Measurements from ENCODE around the gene FAM78A. TPM values are rescaled to one million over a fixed set of nuclear protein-coding genes. Genes with fewer than 3 reads are reported as not detected.

The FAM78A gene
- total and polyA plus RNA-seq, 2 experiments from 2014 or later = 0.23 to 1.1 TPM

- Histone ChIP-seq H3K9me3 (ENCODE audit: low read depth) (no peaks in the 10 kb centered on the region), H3K27ac (no peak overlapping the region), H3K36me3 (ENCODE audit: low read depth) (no peaks in the 10 kb centered on the region), H3K9ac (no peak overlapping the region), H3K79me2 (ENCODE audit: insufficient read depth) (no peaks in the 10 kb centered on the region), H4K20me1 (ENCODE audit: insufficient read depth) (no peaks in the 10 kb centered on the region), H3K4me1 (ENCODE audit: insufficient read depth) (no peaks in the 10 kb centered on the region), H3K27me3 (replicated peaks; ENCODE audit: insufficient read depth) (peaks cover 30% of the 10 kb centered on the region), H3F3A (ENCODE audit: insufficient read depth) (no peaks in the 10 kb centered on the region), H3K4me3 (no peak overlapping the region), H2AFZ (no peak overlapping the region), H3K4me2 (ENCODE audit: unreplicated experiment) (no peak overlapping the region), H3K9me2 (ENCODE audit: insufficient read depth) (no peaks in the 10 kb centered on the region)
- TF ChIP-seq EZH2 (IDR thresholded peaks at IDR 0.05; ENCODE audit: insufficient read depth, poor library complexity, severe bottlenecking) = no peak
- TF ChIP-seq EZH2phosphoT487 (IDR thresholded peaks at IDR 0.05; ENCODE audit: insufficient read depth, low read depth) = no peak
- no peak for DNase-seq
- 63 to 64% methylated on average over 17 of the region's 17 CpGs for WGBS, 2 experiments (ENCODE audit: low coverage in 1 of 2, low lambda C conversion rate in 2 of 2, missing lambda C conversion rate in 2 of 2)
- in situ Hi-C loops (cut with MboI) = no loop called here
These were observed 5.0 kb upstream of the FAM78A start for GRCh38 chr9:131281119-131281965.

GRCh38 chr9:131280660-131281059 is 4.3 kb upstream of the FAM78A start:
- no peak overlapping the region for H3K4me2 ChIP-seq (ENCODE audit: unreplicated experiment)
- TF ChIP-seq EZH2 (IDR thresholded peaks at IDR 0.05; ENCODE audit: insufficient read depth, poor library complexity, severe bottlenecking) (no peak), EZH2phosphoT487 (IDR thresholded peaks at IDR 0.05; ENCODE audit: insufficient read depth, low read depth) (no peak)
- no peaks in the 10 kb centered on the region for H3K36me3 ChIP-seq (ENCODE audit: low read depth)
- no peaks in the 10 kb centered on the region for H3K4me1 ChIP-seq (ENCODE audit: insufficient read depth)
- in situ Hi-C loops (cut with MboI) = no loop called here
- H2AFZ ChIP-seq = no peak overlapping the region
- H3K9ac ChIP-seq = no peak overlapping the region
- no peaks in the 10 kb centered on the region for H3K9me2 ChIP-seq (ENCODE audit: insufficient read depth)
- peaks cover 30% of the 10 kb centered on the region for H3K27me3 ChIP-seq (replicated peaks; ENCODE audit: insufficient read depth)
- no peak overlapping the region for H3K4me3 ChIP-seq
- no peak for DNase-seq
- WGBS, 2 experiments (ENCODE audit: low coverage in 1 of 2, low lambda C conversion rate in 2 of 2, missing lambda C conversion rate in 2 of 2) = 58 to 63% methylated on average over 3 of the region's 3 CpGs
- H3K79me2 ChIP-seq (ENCODE audit: insufficient read depth) = no peaks in the 10 kb centered on the region
- H3K27ac ChIP-seq = no peak overlapping the region
- H3F3A ChIP-seq (ENCODE audit: insufficient read depth) = no peaks in the 10 kb centered on the region
- no peaks in the 10 kb centered on the region for H3K9me3 ChIP-seq (ENCODE audit: low read depth)
- H4K20me1 ChIP-seq (ENCODE audit: insufficient read depth) = no peaks in the 10 kb centered on the region

GRCh38 chr9:131279863-131280570 is 3.7 kb upstream of the FAM78A start:
- Histone ChIP-seq H3K79me2 (ENCODE audit: insufficient read depth) (no peaks in the 10 kb centered on the region), H3K27me3 (replicated peaks; ENCODE audit: insufficient read depth) (peaks cover 30% of the 10 kb centered on the region), H2AFZ (no peak overlapping the region; the same call in 1 of the 2 replicates), H3K36me3 (ENCODE audit: low read depth) (no peaks in the 10 kb centered on the region), H3K9me3 (ENCODE audit: low read depth) (no peaks in the 10 kb centered on the region), H3F3A (ENCODE audit: insufficient read depth) (no peaks in the 10 kb centered on the region), H3K4me1 (ENCODE audit: insufficient read depth) (no peaks in the 10 kb centered on the region), H3K9ac (no peak overlapping the region), H4K20me1 (ENCODE audit: insufficient read depth) (no peaks in the 10 kb centered on the region), H3K27ac (no peak overlapping the region), H3K9me2 (ENCODE audit: insufficient read depth) (no peaks in the 10 kb centered on the region), H3K4me3 (no peak overlapping the region), H3K4me2 (ENCODE audit: unreplicated experiment) (no peak overlapping the region)
- TF ChIP-seq EZH2phosphoT487 (IDR thresholded peaks at IDR 0.05; ENCODE audit: insufficient read depth, low read depth) = no peak
- no peak for TF ChIP-seq EZH2 (IDR thresholded peaks at IDR 0.05; ENCODE audit: insufficient read depth, poor library complexity, severe bottlenecking)
- 38 to 42% methylated on average over 19 of the region's 19 CpGs for WGBS, 2 experiments (ENCODE audit: low coverage in 1 of 2, low lambda C conversion rate in 2 of 2, missing lambda C conversion rate in 2 of 2)
- in situ Hi-C loops (cut with MboI) = no loop called here
- DNase-seq = peak; percentile 40

- no peaks in the 10 kb centered on the region for H4K20me1 ChIP-seq (ENCODE audit: insufficient read depth)
- H3K9me3 ChIP-seq (ENCODE audit: low read depth) = no peaks in the 10 kb centered on the region
- no peak overlapping the region for H3K9ac ChIP-seq
- no peaks in the 10 kb centered on the region for H3K79me2 ChIP-seq (ENCODE audit: insufficient read depth)
- no peak overlapping the region for H3K4me2 ChIP-seq (ENCODE audit: unreplicated experiment)
- no peaks in the 10 kb centered on the region for H3F3A ChIP-seq (ENCODE audit: insufficient read depth)
- 45 to 50% methylated on average over 11 of the region's 11 CpGs for WGBS, 2 experiments (ENCODE audit: low coverage in 1 of 2, low lambda C conversion rate in 2 of 2, missing lambda C conversion rate in 2 of 2)
- peaks cover 30% of the 10 kb centered on the region for H3K27me3 ChIP-seq (replicated peaks; ENCODE audit: insufficient read depth)
- no peak overlapping the region for H3K4me3 ChIP-seq
- H3K9me2 ChIP-seq (ENCODE audit: insufficient read depth) = no peaks in the 10 kb centered on the region
- H2AFZ ChIP-seq = peak overlapping the region; percentile 41; the same call in 1 of the 2 replicates
- no peaks in the 10 kb centered on the region for H3K4me1 ChIP-seq (ENCODE audit: insufficient read depth)
- DNase-seq = no peak
- in situ Hi-C loops (cut with MboI) = no loop called here
- H3K36me3 ChIP-seq (ENCODE audit: low read depth) = no peaks in the 10 kb centered on the region
- TF ChIP-seq EZH2 (IDR thresholded peaks at IDR 0.05; ENCODE audit: insufficient read depth, poor library complexity, severe bottlenecking) (no peak), EZH2phosphoT487 (IDR thresholded peaks at IDR 0.05; ENCODE audit: insufficient read depth, low read depth) (no peak)
- H3K27ac ChIP-seq = no peak overlapping the region
These were observed 3.0 kb upstream of the FAM78A start for GRCh38 chr9:131279196-131279862.
